Cardiac septum (tissue), 1 donor: Measurements from ENCODE around the gene CEMP1. TPM values are rescaled to one million over a fixed set of nuclear protein-coding genes. Genes with fewer than 3 reads are reported as not detected.
A peak's percentile ranks its signal among the peaks of the same experiment; 100 is the strongest.
"Not testable (repeated sequence)": the region's sequence is repeated elsewhere in the genome, so short reads cannot be mapped to it uniquely, and the experiment has no call there.

Experiments
- DNase-seq: peaks from one replicate; pipeline ENCODE4 v3.0.0-alpha.2; 2020; ENCODE audit warnings: low spot score
- intact Hi-C: fragments of 100-400 bp; cut with DNase I; formaldehyde crosslinking; loops from one replicate; pipeline ENCODE4 v1.14.0; 2022
- total RNA-seq: library from RNA; stranded (reverse); fragmentation: NEBNext Ultra II Directional; extraction: Animal tissue kit (Norgen Biotek cat#: 25700); gene quantifications from one replicate; pipeline ENCODE4 v1.2.1, GENCODE V29; 2021
- donor health status: DM: no; HTN: no; CAD: no.

Gene CEMP1
- total RNA-seq, 1 donor from 2014 or later: not detected

- intact Hi-C loops: loop anchor here (10.0 kb wide), 1 partner anchor 55 kb away; no protein-coding TSS in a partner anchor
- DNase-seq: not testable (repeated sequence)
Observed at GRCh38 chr16:2539192-2539844, 8.1 kb upstream of the CEMP1 start.

GRCh38 chr16:2537451-2538379 is 6.5 kb upstream of the CEMP1 start, which contains the start of gene PDPK1:
PDPK1 (plus strand) TSS chr16:2538021; CDS start chr16:2538113, 92 bp downstream.
- peak; percentile 97 for DNase-seq
- intact Hi-C loops: loop anchor here (10.0 kb wide), 1 partner anchor 57 kb away; no protein-coding TSS in a partner anchor

GRCh38 chr16:2535625-2536013 is 4.4 kb upstream of the CEMP1 start:
- intact Hi-C loops: loop anchor here (10.0 kb wide), 1 partner anchor 59 kb away; no protein-coding TSS in a partner anchor
- DNase-seq: no peak

- intact Hi-C loops: loop anchor here (10.0 kb wide), 1 partner anchor 60 kb away; no protein-coding TSS in a partner anchor
- DNase-seq: not testable (repeated sequence)
Observed at GRCh38 chr16:2534335-2534734, 3.1 kb upstream of the CEMP1 start.

- intact Hi-C loops: loop anchor here (10.0 kb wide), 1 partner anchor 61 kb away; no protein-coding TSS in a partner anchor
- no peak for DNase-seq
Observed at GRCh38 chr16:2533912-2534311, 2.7 kb upstream of the CEMP1 start.

GRCh38 chr16:2533142-2533755 is 2.0 kb upstream of the CEMP1 start:
- not testable (repeated sequence) for DNase-seq
- intact Hi-C loops: loop anchor here (10.0 kb wide), 1 partner anchor 62 kb away; no protein-coding TSS in a partner anchor

- DNase-seq: no peak
- intact Hi-C loops: loop anchor here (10.0 kb wide), 1 partner anchor 62 kb away; no protein-coding TSS in a partner anchor
Observed at GRCh38 chr16:2532494-2533141, 1.4 kb upstream of the CEMP1 start.

- peak; percentile 100 for DNase-seq
- intact Hi-C loops: loop anchor here (10.0 kb wide), 1 partner anchor 63 kb away; no protein-coding TSS in a partner anchor
Observed at GRCh38 chr16:2531696-2532493, 687 bp upstream of the CEMP1 start.

GRCh38 chr16:2530629-2531318 is 434 bp downstream of the CEMP1 start:
- intact Hi-C loops: loop anchor here (10.0 kb wide), 1 partner anchor 64 kb away; no protein-coding TSS in a partner anchor
- DNase-seq: peak; percentile 71

GRCh38 chr16:2529961-2530628 is 1.1 kb downstream of the CEMP1 start:
- intact Hi-C loops: loop anchor here (10.0 kb wide), 1 partner anchor 65 kb away; no protein-coding TSS in a partner anchor
- peak; percentile 63 for DNase-seq

- peak; percentile 71 for DNase-seq
- intact Hi-C loops: no loop called here
Observed at GRCh38 chr16:2529061-2529931, 1.9 kb downstream of the CEMP1 start.

- DNase-seq: no peak
- intact Hi-C loops: no loop called here
Observed at GRCh38 chr16:2528161-2529060, 2.8 kb downstream of the CEMP1 start.

- intact Hi-C loops: no loop called here
- DNase-seq: no peak
Observed at GRCh38 chr16:2527784-2528100, 3.5 kb downstream of the CEMP1 start.

GRCh38 chr16:2527071-2527783 is 4.0 kb downstream of the CEMP1 start:
- intact Hi-C loops: no loop called here
- DNase-seq: no peak

- intact Hi-C loops: no loop called here
- DNase-seq: no peak
Observed at GRCh38 chr16:2526135-2526534, 5.1 kb downstream of the CEMP1 start.
